Hepatocyte (in vitro differentiated cells): ENCODE measurements around the gene CCM2L.

Source experiments
- EZH2 ChIP-seq: fragments of 200-600 bp; sonication (generic); IDR thresholded peaks from 2 replicates; pipeline ENCODE4 v1.6.1; 2016; ENCODE audit warnings: antibody characterized with exemption, mild to moderate bottlenecking, borderline replicate concordance
- TF ChIP-seq, protein P1 (sequence below): fragments of 200-600 bp; sonication (generic); IDR thresholded peaks from 2 replicates; pipeline ENCODE4 v1.5.1; 2016; ENCODE audit warnings: antibody characterized with exemption, mild to moderate bottlenecking; ENCODE audit not compliant: poor library complexity

DNA sequence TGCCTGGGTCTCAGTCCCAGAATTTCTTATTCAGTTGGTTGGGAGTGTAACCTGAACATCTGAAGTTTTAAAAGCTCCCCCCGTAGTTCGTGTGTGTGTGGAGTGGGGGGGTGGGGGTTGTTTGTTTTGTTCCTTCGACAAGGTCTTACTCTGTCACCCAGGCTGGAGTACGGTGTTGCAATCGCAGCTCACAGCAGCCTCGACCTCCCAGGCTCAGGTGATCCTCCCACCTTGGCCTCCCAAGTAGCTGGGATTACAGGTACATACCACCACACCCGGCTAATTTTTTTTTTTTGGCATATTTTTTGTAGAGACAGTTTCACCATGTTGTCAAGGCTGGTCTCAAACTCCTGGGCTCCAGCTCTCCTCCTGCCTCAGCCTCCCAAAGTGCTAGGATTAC lies 3.1 kb downstream of the CCM2L start:
- TF ChIP-seq, protein P1, sequence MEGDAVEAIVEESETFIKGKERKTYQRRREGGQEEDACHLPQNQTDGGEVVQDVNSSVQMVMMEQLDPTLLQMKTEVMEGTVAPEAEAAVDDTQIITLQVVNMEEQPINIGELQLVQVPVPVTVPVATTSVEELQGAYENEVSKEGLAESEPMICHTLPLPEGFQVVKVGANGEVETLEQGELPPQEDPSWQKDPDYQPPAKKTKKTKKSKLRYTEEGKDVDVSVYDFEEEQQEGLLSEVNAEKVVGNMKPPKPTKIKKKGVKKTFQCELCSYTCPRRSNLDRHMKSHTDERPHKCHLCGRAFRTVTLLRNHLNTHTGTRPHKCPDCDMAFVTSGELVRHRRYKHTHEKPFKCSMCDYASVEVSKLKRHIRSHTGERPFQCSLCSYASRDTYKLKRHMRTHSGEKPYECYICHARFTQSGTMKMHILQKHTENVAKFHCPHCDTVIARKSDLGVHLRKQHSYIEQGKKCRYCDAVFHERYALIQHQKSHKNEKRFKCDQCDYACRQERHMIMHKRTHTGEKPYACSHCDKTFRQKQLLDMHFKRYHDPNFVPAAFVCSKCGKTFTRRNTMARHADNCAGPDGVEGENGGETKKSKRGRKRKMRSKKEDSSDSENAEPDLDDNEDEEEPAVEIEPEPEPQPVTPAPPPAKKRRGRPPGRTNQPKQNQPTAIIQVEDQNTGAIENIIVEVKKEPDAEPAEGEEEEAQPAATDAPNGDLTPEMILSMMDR, result no peak
- no peak for TF ChIP-seq EZH2
